NCI-H82 treated with DMSO at 0.1 percent for 48 hours (cell line): ENCODE data around the gene PRICKLE1.

ENCODE experiments used
- DNase-seq: peaks from one replicate; lab custom pipeline; 2025; ENCODE audit not compliant: unreplicated experiment; lab: John Stamatoyannopoulos, UW

Gene PRICKLE1

DNA sequence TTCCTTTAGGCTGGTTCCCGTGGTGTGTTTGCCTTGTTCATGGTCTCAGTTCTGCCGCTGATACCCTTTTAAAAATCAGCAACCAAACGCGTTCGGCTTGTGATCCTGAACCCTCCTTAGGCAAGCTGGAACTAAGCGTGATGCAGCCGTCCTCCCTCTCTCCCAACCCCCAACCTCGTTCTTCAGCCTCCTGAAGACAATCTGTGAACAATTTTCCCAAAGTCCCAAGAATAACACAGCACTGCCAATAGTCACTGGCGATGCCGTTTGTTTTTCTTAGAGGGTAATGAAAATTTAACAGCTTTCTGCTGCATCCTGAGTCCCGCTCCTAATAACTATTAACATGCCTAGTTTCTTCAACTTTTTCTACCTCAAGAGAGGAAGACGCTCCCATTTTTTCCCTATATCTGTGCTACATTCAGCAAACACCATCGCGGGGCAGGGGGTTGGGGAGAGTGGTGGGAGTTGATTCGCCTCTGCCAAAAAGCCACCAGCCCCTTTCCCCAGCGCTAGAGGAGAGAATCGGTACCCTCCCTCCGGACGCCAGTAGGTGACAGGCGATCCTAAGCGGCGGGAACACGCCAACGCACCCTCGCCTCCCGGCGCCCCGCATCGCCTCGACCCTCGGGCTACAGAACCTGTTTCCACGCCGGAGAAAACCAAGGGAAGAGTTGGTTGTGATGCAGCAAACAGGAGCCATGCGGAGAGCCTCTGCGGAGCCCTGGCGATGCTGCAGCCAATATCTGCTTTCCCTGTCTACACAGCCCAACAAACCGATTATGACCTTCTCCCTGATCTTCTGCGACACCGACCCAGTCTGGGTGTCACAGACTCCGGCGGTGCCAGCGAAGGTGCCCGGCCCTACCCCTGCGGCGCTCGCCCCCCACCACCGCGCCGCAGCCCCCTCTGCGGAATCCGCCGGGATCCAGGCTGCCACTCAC, 752 bp downstream of the PRICKLE1 start:
- DNase-seq = peak; percentile 3

DNA sequence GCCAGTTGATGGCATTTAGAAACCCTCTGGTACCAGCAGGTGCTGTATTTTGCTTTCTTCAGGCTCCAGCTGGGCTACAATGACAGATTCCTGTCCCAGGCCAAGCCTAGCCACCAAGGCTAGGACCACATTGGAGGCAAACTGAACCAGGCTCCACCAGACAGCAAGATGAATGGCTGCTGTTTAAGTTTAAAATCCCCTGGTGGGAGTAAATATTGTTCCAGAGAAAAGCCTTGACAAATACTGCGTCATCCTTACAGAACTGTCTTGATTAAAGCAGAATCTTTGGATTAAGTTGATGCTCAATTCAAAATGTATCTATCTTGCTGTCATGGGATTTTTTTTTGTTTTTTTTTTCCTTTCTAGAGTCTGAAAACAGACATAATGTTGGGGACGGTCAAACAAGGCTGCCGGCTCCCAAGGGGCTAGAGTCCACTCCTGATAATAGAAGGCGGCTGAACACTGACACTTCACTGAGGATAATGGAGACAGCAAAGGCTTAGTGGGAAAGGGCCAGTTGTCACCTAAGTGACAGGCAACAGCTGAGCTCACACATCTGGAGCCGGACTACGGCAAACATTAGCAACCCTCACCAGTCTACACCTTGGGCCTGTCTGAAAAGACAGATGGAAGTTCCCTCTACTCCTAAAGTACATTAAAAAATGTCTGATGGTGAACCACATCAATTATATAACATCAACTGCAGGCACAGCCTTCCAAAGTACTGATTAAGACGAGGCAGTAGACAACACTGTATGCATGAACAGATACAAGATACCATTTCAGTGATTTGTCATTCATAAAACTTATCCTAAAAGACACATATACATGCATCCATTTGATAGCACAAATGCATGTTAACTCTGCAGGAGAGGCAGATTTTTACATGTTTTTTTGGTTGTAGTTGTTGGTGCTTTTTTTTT, 1.7 kb downstream of the PRICKLE1 start:
- peak; percentile 20 for DNase-seq

- no peak for DNase-seq
Observed at GRCh38 chr12:42586268-42586667, 3.3 kb downstream of the PRICKLE1 start.

DNA sequence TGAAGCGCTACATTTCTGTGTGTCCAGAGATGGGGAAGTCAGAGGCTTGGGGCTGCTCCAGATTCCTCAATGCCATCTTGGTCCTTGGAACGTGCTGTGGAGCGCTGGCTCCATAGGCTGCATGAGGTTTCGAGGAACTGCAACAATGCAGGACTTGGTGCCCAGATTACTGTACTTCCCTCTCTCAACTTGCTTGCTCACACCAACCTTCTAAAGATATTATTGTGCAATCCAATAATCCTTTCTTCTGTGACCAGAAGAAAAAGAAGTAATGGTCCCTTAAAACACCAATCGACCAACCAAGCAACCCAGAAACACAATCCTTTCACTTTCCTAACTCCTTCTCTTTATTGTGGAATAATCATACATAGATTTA, 3.7 kb downstream of the PRICKLE1 start:
- no peak for DNase-seq

DNA sequence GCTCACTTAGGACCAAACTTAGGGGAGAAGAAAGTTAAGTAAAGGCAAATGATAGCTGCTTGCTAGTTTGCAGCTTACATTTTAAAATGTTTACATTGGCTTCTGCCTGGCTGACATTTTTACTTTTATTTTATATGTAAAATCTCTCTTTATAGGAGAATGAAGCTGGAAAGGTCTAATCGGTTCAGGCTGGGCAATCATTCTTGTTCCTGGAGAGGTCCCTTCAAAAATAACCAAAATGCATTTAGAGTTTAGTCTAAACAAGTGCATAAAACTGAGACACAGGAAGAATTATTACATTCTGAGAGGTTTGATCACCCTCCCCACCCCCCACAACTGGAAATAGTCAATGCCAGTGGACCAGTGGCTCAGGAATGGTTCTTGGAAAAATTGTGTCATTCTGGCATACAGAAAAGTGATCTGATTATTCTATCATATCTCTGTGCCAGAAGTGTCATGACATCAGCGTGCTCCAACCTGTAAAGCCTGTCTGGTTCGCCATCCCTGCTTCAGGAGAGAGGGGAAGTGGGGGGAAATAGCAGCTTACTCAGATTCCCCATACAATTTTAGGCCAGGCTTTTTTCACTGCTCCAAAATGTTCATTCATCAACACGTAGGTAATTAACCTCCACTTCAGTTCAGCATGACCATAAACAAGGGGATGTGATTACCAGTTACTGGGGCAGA, 4.2 kb downstream of the PRICKLE1 start:
- DNase-seq = no peak

DNA sequence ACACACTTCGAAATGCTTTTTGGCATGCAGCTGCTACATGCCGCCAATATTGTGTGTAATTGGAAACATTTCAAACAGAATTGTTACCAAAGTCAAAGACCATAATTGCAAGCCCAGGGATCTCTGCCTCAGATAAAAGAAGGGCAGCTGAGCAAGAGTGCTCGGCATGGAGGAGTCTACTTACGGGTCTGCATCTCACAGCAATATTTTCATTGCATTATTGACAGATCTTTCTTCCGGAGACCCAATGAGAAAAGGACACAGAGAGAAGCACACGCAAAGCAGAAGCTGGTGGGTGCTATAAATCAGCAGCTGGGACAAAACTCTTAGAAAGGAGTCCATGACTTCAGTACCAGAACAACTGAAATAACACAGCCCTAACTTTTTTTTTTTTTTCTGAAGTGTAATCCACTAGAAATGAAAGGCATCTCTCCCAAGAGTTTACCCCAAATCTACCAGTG, 4.9 kb downstream of the PRICKLE1 start:
- DNase-seq = no peak

- DNase-seq = no peak
Observed at GRCh38 chr12:42583016-42583415, 6.5 kb downstream of the PRICKLE1 start.

GRCh38 chr12:42582498-42582897, 7.0 kb downstream of the PRICKLE1 start:
- no peak for DNase-seq

GRCh38 chr12:42582050-42582449, 7.5 kb downstream of the PRICKLE1 start:
- no peak for DNase-seq

DNA sequence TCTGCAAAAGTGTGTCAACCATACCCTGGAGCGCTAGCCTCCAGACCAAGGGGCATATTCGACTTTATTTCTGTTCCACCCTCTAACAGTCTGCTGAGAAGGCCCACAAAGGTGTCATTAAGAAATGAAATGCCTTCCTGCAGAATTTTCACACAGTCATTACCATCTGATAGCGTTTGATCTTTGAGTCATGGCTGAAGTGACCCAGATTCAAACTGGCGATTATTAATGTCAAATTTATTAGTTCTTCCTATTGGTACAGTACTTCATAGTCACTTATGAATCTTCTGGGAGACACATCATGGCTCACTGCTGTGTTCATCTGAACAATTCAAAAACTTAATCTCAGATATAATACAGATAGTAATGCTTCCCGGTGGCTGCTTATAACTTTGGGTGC, 13.2 kb downstream of the PRICKLE1 start:
- DNase-seq = no peak

DNA sequence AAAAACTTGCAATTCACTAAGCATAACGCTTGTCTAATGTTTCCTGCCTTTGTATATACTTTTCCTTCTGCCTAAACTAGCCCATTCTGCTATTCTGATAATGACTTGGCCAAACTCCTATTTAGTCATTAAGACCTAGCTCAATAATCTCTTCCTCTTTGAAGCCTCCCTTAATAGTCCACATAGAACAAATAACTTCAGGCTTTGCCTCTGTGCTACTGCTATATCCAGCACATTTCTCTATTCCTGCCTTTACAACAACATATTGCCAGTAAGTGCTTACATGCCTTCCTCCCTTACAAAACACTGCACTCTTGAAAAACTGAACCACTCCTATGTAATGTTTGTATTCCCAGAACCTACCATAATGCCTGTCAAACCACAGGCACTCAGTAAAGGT, 13.8 kb downstream of the PRICKLE1 start:
- DNase-seq = no peak

GRCh38 chr12:42574851-42575266, 14.7 kb downstream of the PRICKLE1 start:
- DNase-seq = no peak

DNA sequence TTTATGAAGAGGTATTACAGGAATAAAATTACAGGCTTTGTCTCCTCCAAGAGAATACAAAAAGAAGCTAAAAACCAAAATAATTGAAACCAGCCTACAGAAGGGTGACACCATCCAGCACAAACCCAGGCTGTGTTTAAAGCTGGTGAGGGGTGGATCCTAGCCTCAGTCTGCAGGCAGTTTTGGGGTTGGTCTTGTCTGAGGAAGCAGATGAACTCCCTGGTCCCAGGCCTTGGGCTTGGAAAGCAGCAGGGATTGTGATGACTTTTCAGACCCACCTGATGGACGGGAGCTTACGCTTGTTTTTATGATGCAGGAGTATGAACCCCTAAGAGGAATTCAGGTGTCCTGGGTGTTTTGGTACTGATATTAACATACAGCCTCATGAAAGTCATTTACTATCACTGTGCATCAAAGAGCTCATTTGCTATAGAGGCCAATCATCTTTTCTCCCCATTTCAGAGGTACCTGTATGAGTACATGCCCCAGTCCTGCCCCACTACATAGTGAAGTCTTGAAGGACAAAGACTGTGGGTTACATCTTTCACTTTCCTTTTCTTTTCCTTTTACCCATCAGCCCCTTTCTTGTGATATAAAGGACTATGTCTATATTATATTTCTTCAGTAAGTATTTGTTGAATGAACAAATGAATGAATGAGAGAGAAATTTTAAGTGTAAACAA, 18.1 kb downstream of the PRICKLE1 start:
- DNase-seq = no peak

- no peak for DNase-seq
Observed at GRCh38 chr12:42570076-42570475, 19.5 kb downstream of the PRICKLE1 start.

GRCh38 chr12:42568952-42569915, 20.3 kb downstream of the PRICKLE1 start:
- DNase-seq = peak; percentile 42

- no peak for DNase-seq
Observed at GRCh38 chr12:42565633-42566032, 23.9 kb downstream of the PRICKLE1 start.

DNA sequence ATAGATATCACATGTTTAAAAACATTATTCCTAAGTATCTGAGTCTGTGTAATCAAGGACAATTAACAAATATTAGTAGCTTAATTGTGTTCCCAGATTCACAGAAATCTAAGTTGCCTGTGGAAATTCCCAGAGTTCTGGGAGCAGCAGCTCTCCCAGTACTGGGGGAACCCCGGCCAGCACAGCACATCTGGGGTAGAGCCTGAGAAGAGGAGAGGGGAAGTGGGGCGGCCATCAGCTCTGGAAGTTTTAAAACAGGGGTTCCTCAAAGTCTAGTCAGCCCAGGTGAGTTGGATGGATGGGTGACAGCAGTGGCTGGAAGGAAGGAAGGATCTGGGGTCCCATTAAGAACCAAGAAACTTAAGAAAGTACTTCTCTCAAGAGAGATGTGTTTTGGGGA, 24.6 kb downstream of the PRICKLE1 start:
- no peak for DNase-seq

- DNase-seq = no peak
Observed at GRCh38 chr12:42564556-42564955, 25.0 kb downstream of the PRICKLE1 start.

- no peak for DNase-seq
Observed at GRCh38 chr12:42560977-42561376, 28.6 kb downstream of the PRICKLE1 start.
